Body of pancreas (tissue), 4 donors: ENCODE measurements around the gene CAPN15.

Experiments used
- POLR2A ChIP-seq, 3 donors: fragments of 450-650 bp; IDR thresholded peaks; one replicate each; pipeline ENCODE4 v1.6.1; 2016; ENCODE audit warnings: antibody characterized with exemption in 3 of 3, mild to moderate bottlenecking in 2 of 3
- TF ChIP-seq, protein P1 (sequence below), 7 experiments: fragments of 450-650 bp in 4 of 7; fragments of 200-600 bp in 3 of 7; sonication (generic) in 3 of 7; IDR thresholded peaks; one replicate each; pipeline ENCODE4 v1.5.1; 2016 to 2019; ENCODE audit warnings: antibody characterized with exemption in 7 of 7

DNA sequence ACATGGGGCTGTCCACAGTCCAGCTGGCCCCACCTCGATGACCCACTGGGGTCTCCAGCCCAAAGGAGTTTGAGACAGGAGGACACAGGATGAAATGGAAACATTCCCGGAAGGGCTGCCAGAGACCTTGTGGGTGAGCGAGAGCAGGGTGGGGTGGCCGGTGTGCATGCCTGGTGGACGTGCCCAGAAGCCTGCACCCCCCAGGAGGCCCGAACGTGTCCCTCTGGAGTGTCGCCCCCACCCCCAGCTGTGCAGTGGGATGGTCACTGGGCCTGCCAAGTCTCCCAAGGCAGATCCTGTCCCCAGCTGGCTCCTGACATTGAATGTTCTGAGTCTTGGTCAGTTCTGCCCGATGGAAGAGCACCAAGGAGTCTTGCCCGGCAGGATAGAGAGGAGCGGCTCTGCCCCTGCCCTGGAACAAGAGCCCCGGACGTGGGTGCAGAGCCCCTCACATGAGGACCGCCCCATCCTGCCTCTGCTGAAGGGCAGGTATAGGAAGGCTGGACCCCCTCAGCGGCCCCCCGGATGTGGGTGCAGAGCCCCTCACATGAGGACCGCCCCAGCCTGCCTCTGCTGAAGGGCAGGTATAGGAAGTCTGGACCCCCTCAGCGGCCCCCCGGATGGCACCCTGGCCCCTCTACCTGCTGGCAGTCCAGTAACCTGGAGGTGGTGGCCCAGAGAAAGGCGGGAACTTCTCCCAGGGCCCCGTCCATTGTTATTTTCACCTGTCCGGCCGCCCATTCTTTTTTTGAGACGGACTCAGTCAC, 3.1 kb upstream of the CAPN15 start:
- TF ChIP-seq, protein P1, sequence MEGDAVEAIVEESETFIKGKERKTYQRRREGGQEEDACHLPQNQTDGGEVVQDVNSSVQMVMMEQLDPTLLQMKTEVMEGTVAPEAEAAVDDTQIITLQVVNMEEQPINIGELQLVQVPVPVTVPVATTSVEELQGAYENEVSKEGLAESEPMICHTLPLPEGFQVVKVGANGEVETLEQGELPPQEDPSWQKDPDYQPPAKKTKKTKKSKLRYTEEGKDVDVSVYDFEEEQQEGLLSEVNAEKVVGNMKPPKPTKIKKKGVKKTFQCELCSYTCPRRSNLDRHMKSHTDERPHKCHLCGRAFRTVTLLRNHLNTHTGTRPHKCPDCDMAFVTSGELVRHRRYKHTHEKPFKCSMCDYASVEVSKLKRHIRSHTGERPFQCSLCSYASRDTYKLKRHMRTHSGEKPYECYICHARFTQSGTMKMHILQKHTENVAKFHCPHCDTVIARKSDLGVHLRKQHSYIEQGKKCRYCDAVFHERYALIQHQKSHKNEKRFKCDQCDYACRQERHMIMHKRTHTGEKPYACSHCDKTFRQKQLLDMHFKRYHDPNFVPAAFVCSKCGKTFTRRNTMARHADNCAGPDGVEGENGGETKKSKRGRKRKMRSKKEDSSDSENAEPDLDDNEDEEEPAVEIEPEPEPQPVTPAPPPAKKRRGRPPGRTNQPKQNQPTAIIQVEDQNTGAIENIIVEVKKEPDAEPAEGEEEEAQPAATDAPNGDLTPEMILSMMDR (IDR thresholded peaks at IDR 0.05): no peak
- TF ChIP-seq POLR2A (IDR thresholded peaks at IDR 0.05): no peak
